ENCODE data around the gene TCF20.

The TCF20 gene

GRCh38 chr22:42261296-42261695 is 9.2 kb downstream of the TCF20 start:
- DNase-seq (ENCODE audit: low spot score) = no peak

- no peak for DNase-seq (ENCODE audit: low spot score)
Observed at GRCh38 chr22:42258126-42258525, 12.3 kb downstream of the TCF20 start.

- DNase-seq (ENCODE audit: low spot score) = no peak
Observed at GRCh38 chr22:42257386-42257785, 13.1 kb downstream of the TCF20 start.

GRCh38 chr22:42256930-42257329 is 13.5 kb downstream of the TCF20 start:
- no peak for DNase-seq (ENCODE audit: low spot score)

GRCh38 chr22:42256220-42256619 is 14.2 kb downstream of the TCF20 start:
- no peak for DNase-seq (ENCODE audit: low spot score)

GRCh38 chr22:42249831-42250230 is 20.6 kb downstream of the TCF20 start:
- no peak for DNase-seq (ENCODE audit: low spot score)

- no peak for DNase-seq (ENCODE audit: low spot score)
Observed at GRCh38 chr22:42248995-42249394, 21.5 kb downstream of the TCF20 start.

- no peak for DNase-seq (ENCODE audit: low spot score)
Observed at GRCh38 chr22:42247596-42247995, 22.9 kb downstream of the TCF20 start.

- no peak for DNase-seq (ENCODE audit: low spot score)
Observed at GRCh38 chr22:42243802-42244060, 26.7 kb downstream of the TCF20 start.

GRCh38 chr22:42236848-42237247 is 33.6 kb downstream of the TCF20 start:
- DNase-seq (ENCODE audit: low spot score) = no peak

GRCh38 chr22:42236268-42236667 is 34.2 kb downstream of the TCF20 start:
- no peak for DNase-seq (ENCODE audit: low spot score)

- no peak for DNase-seq (ENCODE audit: low spot score)
Observed at GRCh38 chr22:42233879-42234278, 36.6 kb downstream of the TCF20 start.

- no peak for DNase-seq (ENCODE audit: low spot score)
Observed at GRCh38 chr22:42231929-42232328, 38.5 kb downstream of the TCF20 start.

GRCh38 chr22:42229455-42230149 is 40.9 kb downstream of the TCF20 start:
- DNase-seq (ENCODE audit: low spot score) = no peak

- no peak for DNase-seq (ENCODE audit: low spot score)
Observed at GRCh38 chr22:42228483-42228882, 42.0 kb downstream of the TCF20 start.

GRCh38 chr22:42227435-42227834 is 43.0 kb downstream of the TCF20 start:
- no peak for DNase-seq (ENCODE audit: low spot score)

- DNase-seq (ENCODE audit: low spot score) = no peak
Observed at GRCh38 chr22:42225841-42226240, 44.6 kb downstream of the TCF20 start.

- DNase-seq (ENCODE audit: low spot score) = no peak
Observed at GRCh38 chr22:42222140-42222539, 48.3 kb downstream of the TCF20 start.
